Lower leg skin (tissue), 4 donors: ENCODE data around the gene CAV1. TPM values are rescaled to one million over a fixed set of nuclear protein-coding genes. Genes with fewer than 3 reads are reported as not detected.

ENCODE experiments used
- DNase-seq, 2 donors: peaks; one replicate each; pipeline ENCODE4 v3.0.0-alpha.2; 2019; ENCODE audit warnings: low spot score in 2 of 2
- H3K4me3 ChIP-seq: fragments of 200-600 bp; sonication (generic); 2 replicates; pipeline ENCODE4 v1.5.1; 2017; ENCODE audit warnings: mild to moderate bottlenecking, low read depth; ENCODE audit not compliant: poor library complexity, severe bottlenecking
- POLR2A ChIP-seq, 2 donors: fragments of 450-650 bp; IDR thresholded peaks; one replicate each; pipeline ENCODE4 v1.6.1; 2016 to 2017; ENCODE audit warnings: antibody characterized with exemption in 2 of 2, mild to moderate bottlenecking in 1 of 2, moderate library complexity in 1 of 2
- WGBS, 2 donors: methylation state at CpG; one replicate each; pipeline ENCODE4 v1.1.5; 2018; 5-methylcytosine and 5-hydroxymethylcytosine counted together
- intact Hi-C: fragments of 100-400 bp; cut with DNase I; formaldehyde crosslinking; loops from one replicate; pipeline ENCODE4 v1.15.0; 2023; ENCODE audit warnings: low total_unique reads
- total RNA-seq, 4 donors: library from RNA; depleted of rRNA; stranded (reverse); fragments of >200 nt; gene quantifications; one replicate each; pipeline ENCODE4 v1.1.0, GENCODE V29; 2016
- TF ChIP-seq, protein P1 (sequence below), 3 donors: fragments of 450-650 bp; IDR thresholded peaks; one replicate each; pipeline ENCODE4 v1.5.1; 2016; ENCODE audit warnings: antibody characterized with exemption in 3 of 3, mild to moderate bottlenecking in 3 of 3, moderate library complexity in 2 of 3

Gene CAV1
- total RNA-seq, 4 donors from 2014 or later: 78.7 to 178 (median 139) TPM

DNA sequence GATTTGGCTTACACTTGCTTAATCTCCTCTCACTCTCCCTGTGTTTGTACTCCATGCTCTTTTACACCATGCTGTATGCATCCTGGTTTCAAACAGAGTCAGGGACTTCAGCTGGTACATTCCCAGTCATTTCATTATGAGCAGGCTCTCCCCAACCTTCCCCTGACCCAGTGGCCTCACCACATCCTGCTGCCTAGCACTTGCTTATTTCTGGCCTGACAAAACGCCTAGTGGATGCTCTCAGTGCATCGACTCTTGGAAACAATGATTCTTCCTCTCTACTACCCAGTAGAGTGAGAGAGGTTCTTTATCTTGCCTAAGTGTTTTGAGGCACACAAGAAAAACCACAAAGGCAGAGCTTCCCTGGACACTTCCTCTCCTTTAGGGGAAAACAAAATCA lies 63.4 kb downstream of the CAV1 start:
- WGBS, 2 donors: 12 to 24% methylated on average over 2 of the region's 2 CpGs
- no peak for DNase-seq
- no peak overlapping the region for H3K4me3 ChIP-seq
- intact Hi-C loops: no loop called here
- TF ChIP-seq, protein P1, sequence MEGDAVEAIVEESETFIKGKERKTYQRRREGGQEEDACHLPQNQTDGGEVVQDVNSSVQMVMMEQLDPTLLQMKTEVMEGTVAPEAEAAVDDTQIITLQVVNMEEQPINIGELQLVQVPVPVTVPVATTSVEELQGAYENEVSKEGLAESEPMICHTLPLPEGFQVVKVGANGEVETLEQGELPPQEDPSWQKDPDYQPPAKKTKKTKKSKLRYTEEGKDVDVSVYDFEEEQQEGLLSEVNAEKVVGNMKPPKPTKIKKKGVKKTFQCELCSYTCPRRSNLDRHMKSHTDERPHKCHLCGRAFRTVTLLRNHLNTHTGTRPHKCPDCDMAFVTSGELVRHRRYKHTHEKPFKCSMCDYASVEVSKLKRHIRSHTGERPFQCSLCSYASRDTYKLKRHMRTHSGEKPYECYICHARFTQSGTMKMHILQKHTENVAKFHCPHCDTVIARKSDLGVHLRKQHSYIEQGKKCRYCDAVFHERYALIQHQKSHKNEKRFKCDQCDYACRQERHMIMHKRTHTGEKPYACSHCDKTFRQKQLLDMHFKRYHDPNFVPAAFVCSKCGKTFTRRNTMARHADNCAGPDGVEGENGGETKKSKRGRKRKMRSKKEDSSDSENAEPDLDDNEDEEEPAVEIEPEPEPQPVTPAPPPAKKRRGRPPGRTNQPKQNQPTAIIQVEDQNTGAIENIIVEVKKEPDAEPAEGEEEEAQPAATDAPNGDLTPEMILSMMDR (IDR thresholded peaks at IDR 0.05): no peak
- no peak for TF ChIP-seq POLR2A (IDR thresholded peaks at IDR 0.05)

DNA sequence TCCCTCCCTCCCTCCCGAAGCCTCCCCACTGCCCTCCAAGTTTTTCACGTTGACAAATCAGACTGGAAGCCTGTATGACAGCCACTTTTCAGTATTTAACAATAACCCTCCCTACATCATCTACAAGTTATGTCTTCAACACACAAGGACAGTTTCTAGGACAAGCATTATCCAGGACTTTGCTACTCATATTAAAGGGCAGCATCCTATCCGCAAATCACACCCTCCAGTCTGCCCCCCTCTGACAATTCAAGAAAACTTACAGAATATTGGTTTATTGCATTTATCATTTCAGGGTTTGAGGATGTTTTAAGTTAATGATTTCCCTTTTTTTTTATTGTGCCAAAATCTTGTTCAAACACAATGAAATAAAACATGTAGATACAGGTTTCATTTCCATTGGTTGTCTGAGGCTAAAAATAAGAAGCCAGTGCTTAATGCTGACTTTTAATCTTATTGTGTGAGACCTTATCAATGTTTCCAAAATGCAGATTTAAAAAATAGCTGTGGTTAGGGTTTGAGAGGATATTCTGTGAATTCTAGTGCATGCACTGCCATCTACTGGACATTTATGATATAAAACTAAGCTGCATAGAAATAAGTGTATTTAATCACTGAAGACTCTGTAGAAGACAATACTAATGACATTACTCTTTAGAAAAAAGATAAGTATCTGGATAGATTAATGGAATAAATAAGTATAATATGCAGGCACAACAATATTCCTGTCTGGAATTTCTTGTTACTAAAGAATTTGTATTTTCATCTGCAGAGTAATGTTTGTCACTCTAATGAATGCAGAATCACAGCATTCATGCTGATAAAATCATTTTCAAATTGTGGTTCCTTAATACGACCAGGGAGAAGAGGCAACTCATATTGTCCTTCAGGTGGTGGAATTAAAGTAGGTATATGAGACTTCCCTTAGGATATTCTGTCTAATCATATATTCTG lies 64.1 kb downstream of the CAV1 start:
- no peak for DNase-seq
- no peak for TF ChIP-seq POLR2A (IDR thresholded peaks at IDR 0.05)
- TF ChIP-seq, protein P1 (IDR thresholded peaks at IDR 0.05): no peak
- no peak overlapping the region for H3K4me3 ChIP-seq
- 19 to 22% methylated on average over 4 of the region's 4 CpGs for WGBS, 2 donors
- intact Hi-C loops: no loop called here

DNA sequence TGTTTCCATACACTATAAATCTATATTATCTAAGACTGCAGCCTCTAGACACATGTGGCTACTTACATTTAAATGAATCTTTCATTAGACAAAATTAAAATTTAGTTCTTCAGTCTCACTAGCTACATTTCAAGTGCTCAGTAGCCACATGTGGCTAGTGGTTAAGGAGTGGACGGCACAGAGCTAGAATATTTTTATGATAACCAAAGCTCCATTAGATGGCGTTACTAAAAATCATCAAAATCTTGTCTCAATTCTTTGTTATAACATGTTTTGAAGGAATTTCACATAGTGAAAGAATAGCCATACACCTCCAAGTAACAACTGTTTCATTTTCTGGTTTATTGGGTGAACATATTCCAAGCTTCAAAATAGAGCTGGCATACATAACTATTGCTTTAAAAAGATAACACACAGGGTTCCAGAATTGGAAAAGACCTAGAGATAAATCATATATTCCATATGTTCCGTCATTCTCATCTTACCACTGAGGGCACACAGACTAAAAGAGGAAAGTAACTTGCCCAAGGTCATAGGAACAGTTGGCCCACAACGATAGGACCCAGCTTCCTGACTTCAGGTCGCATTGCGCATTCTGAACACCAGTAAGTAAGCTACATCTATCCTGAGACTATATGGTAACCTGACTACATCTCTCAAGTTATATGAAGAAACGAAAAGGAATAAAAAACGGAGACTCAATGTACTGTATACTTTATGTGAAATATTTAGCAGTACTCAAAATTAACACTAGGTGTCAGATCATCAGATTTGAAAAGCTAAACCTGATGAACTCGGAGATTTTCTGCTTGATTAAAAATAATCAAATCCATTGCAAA lies 66.6 kb downstream of the CAV1 start:
- intact Hi-C loops: loop anchor here (2.0 kb wide), 1 partner anchor 217 kb away; no protein-coding TSS in a partner anchor
- no peak for DNase-seq
- TF ChIP-seq, protein P1 (IDR thresholded peaks at IDR 0.05): no peak
- TF ChIP-seq POLR2A (IDR thresholded peaks at IDR 0.05): no peak
- 31 to 36% methylated on average over 9 of the region's 9 CpGs for WGBS, 2 donors
- H3K4me3 ChIP-seq: no peak overlapping the region

GRCh38 chr7:116592041-116592355 lies 67.2 kb downstream of the CAV1 start:
- no peak overlapping the region for H3K4me3 ChIP-seq
- TF ChIP-seq POLR2A (IDR thresholded peaks at IDR 0.05): no peak
- TF ChIP-seq, protein P1 (IDR thresholded peaks at IDR 0.05): no peak
- WGBS, 2 donors: 5 to 8% methylated on average over 1 of the region's 1 CpG
- intact Hi-C loops: loop anchor here (2.0 kb wide), 1 partner anchor 217 kb away; no protein-coding TSS in a partner anchor
- DNase-seq: no peak

DNA sequence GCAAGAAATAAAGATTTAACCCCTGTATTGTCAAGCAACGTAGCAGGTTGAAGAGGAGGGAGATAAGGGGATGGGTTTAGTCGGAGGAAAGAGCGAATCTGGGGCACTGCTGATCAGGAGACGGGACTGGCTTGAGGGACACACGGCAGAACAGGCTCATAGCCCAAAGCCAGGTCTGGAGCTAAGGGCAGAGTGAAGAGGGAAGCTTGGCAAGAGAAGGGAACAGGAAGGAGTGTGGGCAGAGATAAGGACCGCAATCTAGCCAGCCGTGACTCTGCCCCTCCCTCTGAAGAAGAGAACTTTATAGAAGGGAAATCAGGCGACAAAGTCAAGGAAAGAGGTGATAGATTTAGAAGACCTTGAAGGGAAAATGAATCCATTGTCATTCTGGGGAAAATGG lies 67.6 kb downstream of the CAV1 start:
- WGBS, 2 donors: 61% methylated on average over 8 of the region's 8 CpGs
- no peak overlapping the region for H3K4me3 ChIP-seq

More for the DNA sequence above, 67.6 kb downstream of the CAV1 start:
- intact Hi-C loops: loop anchor here (2.0 kb wide), 1 partner anchor 216 kb away; no protein-coding TSS in a partner anchor
- no peak for TF ChIP-seq POLR2A (IDR thresholded peaks at IDR 0.05)
- TF ChIP-seq, protein P1 (IDR thresholded peaks at IDR 0.05): no peak
- no peak for DNase-seq
